RCC 7860 (cell line): ENCODE results near the gene SLC26A8.
"Not testable (repeated sequence)": the region's sequence is repeated elsewhere in the genome, so short reads cannot be mapped to it uniquely, and the experiment has no call there.

Source experiments
- DNase-seq: peaks from one replicate; pipeline ENCODE4 v3.0.0-alpha.2; 2015; ENCODE audit warnings: low spot score
- FAIRE-seq: peaks from 2 replicates; lab custom pipeline; 2012; peaks lifted over from hg19 to GRCh38; lab: Jason Lieb, UNC

Gene SLC26A8

DNA sequence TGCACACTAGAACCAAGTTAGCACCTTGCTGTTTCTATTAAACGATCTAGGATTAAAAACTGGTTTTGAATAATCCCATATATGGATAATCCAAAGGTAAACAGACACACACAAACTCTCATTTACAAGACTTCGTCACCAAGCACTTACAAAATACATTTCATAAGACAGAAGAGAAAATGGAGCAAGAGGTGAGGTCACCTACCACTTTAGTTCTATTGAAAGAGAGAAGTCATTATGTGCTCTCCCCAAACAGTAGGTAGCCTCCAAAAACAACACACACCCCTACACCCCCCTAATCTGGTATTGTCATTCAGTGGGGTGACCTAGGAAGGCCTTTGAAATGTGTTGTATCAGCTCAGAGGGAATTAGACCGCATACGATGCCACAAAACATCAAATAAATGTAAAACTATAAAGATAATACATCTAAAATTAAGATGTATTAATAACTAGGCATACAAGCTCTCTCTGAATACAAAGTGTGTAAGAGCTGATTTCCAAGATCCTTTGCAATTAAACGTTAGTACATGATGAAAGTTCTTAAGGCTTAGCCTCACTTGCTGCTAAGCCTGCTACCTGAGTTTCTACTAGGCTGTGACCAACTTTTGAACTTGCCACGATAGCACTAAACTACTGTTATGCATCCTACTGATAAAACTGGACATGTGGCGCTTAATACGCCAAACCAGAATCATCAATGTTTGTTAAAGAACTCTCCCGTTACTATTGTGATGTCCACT lies 105.2 kb downstream of the SLC26A8 start:
- FAIRE-seq (no peak), DNase-seq (no peak)

DNA sequence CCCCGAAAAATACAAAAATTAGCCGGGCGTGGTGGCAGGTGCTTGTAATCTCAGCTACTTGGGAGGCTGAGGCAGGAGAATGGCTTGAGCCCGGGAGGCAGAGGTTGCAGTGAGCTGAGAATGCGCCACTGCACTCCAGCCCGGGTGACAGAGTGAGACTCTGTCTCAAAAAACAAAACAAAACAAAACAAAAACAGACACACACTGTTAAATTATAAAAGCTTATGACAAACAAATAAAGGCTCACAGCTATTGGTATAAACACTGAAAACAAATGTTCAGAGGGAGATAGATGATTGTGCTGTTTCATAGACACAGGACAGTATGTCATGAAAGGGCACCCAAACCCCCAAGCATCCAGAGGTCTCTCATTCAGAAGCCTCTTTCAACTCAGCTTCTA lies 107.5 kb downstream of the SLC26A8 start:
- DNase-seq, FAIRE-seq: not testable (repeated sequence)

DNA sequence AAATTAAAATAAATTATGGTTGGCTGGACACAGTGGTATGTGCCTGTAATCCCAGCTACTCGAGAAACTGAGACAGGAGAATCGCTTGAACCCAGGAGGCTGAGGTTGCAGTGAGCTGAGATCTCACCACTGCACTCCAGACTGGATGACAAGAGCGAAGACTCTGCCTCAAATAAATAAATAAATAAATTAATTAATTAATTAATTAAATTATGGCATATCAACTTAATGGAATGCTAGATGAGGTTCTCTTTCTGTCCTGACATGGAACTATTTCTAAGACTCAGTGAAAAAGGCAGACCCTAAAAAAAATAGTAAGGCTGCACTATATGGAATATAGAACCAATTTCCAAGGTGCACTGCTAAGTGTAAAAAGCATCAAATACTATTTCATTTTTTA lies 108.4 kb downstream of the SLC26A8 start:
- FAIRE-seq (no peak), DNase-seq (no peak)

DNA sequence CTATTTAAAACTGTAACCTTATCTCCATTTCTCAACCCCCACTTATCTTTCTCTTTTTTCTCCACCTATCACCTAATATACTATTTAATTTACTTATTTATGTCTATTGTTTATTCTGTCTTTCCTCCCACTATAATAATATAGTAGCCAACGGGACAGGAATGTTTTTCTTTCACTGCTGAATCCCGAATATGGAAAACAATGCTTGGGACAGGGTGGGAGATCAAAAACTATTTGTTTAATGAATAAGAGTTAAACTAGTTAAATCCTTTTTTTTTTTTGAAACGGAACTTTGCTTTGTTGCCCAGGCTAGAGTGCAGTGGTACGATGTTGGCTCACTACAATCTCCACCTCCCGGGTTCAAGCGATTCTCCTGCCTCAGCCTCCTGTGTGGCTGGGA lies 109.9 kb downstream of the SLC26A8 start:
- DNase-seq (no peak), FAIRE-seq (no peak)

DNA sequence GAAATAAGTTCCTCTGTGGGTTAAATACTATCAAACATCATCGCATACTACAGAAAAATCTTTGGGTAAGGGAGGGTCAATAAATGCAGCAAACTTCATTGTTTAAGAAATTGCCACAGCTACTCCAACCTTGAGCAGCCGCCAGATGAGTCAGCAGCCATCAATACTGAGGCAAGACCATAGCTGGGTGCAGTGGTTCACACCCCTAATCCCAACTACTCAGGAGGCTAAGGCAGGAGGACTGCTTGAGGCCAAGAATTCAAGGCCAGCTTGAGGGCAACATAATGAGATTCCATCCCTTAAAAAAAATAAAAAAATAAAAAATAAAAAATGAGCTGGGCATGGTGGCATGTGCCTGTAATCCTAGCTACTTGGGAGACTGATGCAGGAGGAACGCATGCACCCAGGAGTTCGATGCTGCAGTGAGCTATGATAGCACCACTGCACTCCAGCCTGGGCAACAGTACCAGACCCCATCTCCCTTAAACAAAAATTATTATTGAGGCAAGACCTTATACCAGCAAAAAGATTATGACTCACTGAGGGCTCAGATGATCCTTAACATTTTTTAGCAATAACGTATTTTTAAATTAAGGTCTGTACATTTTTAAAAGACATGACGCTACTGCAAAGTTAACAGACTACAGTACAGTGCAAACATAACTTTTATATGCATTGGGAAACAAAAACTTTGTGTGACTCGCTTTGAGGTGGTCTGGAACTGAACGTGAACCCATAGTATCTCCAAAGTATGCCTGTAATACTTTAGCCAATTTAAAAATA lies 112.4 kb downstream of the SLC26A8 start:
- FAIRE-seq, result no peak
- DNase-seq, result no peak

DNA sequence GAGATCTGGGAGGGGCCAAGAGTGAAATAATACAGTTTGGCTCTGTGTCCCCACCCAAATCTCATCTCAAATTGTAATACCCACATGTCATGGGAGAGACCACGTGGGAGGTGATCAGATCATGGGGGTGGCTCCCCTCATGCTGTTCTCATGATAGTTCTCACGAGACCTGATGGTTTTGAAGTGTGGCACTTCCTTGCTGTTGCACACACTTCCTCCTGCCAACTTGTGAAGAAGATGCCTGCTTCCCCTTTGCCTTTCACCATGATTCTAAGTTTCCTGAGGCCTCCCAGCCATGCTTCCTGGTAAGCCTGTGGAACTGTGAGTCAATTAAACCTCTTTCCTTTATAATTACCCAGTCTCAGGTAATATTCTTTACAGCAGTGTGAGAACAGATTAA lies 114.9 kb downstream of the SLC26A8 start:
- FAIRE-seq, DNase-seq: not testable (repeated sequence)

DNA sequence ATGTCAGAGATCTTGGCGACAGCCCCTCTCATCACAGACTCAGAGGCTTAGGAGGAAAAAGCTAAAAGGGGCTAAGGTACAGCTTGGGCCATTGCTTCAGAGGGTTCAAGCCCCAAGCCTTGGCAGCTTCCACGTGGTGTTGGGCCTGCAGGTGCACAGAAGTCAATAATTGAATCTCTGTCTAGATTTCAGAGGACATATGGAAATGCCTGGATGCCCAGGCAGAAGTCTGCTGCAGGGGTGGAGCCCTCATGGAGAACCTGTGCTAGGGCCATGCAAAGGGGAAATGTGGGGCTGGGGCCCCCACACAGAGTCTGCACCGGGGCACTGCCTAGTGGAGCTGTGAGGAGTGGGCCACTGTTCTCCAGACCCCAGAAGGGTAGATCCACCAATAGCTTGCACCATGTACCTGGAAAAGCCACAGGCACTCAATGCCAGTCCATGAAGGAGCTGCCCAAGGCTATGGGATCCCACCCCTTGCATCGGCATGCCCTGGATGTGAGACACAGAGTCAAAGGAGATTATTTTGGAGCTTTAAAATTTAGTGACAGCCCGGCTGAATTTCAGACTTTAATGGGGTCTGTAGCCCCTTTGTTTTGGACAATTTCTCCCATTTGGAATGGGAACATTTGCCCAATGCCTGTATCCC lies 115.6 kb downstream of the SLC26A8 start:
- DNase-seq, FAIRE-seq: not testable (repeated sequence)

DNA sequence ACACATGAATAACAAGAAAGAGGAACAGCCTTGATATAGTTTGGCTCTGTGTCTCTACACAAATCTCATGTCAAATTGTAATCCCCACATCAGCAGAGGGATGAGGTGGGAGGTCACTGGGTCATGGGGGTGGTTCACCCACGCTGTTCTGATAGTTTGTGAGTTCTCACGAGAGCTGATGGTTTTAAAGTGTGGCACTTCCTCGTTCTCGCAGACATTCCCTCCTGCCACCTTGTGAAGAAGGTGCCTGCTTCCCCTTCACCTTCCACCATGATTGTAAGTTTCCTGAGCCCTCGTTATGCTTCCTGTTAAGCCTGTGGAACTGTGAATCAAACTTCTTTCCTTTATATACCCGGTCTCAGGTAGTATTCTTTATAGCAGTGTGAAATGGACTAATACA lies 116.7 kb downstream of the SLC26A8 start:
- FAIRE-seq (no peak), DNase-seq (no peak)

DNA sequence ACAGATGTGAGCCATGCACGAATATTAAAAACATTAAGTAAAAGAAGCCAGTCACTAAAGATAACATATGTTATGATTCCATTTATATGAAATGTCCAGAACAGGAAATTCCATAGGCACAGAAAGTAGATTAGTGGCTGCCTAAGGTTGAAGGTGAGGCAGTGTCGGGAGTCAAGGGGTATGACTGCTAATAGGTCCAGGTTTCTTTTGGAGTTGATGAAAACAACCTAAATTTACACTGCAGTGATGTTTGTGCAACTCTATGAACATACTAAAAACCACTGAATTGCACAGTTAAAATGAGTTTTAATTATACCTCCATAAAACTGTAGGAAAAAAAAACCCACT lies 118.0 kb downstream of the SLC26A8 start:
- no peak for DNase-seq
- FAIRE-seq, result no peak

DNA sequence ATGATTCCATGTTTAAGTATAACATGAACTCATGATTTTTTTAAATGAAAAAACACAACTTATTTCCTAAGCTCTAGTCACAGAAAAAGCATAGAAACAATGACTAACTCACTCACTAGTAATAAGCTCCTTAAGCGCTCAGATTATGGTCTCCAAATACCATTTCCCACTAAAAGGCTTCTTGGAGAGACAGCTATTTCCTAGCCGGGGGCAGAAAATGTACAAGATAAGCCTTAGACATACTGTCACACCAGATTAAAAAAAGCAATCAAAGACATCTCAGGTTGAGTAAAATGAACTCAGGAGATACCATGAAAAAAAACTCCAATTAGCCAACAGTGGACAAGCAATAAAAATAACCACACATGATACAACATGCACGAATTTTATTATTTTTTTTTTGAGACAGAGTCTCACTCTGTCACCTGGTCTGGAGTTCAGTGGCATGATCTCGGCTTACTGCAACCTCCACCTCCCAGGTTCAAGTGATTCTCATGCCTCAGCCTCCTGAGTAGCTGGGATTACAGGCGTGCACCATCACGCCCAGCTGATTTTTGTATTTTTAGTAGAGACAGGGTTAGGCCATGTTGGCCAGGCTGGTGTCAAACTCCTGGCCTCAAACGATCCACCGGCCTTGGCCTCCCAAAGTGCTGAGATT lies 118.5 kb downstream of the SLC26A8 start:
- FAIRE-seq (no peak), DNase-seq (no peak)

DNA sequence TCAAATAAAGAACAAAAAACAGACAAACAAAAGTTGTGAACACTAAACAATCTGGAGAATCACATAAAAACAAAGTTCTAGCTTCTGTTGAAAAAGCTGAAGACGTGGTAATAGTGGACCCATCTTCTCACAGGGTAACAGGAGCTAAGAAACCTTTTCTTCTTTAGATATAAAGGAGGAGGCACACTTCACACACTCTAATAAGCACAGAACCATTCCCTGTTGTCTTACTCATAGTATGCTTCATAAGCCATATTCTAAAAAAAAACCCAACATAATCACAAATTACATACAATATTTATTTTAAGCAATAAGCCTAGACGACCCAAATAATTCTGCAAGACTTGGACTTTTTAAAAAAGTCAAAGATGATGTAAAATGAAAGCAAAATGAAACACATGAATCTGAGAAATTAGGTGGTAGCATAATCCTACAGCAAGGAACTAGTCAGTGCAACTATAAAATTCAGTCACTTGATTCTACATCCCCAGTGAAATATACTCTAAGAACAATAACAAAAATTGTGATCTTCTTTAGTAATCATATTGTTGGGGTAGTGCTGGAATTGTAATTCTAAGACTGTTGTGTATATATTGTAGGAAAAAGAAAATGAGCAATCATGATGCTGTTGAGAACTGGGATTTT lies 119.2 kb downstream of the SLC26A8 start:
- FAIRE-seq, result no peak

DNA sequence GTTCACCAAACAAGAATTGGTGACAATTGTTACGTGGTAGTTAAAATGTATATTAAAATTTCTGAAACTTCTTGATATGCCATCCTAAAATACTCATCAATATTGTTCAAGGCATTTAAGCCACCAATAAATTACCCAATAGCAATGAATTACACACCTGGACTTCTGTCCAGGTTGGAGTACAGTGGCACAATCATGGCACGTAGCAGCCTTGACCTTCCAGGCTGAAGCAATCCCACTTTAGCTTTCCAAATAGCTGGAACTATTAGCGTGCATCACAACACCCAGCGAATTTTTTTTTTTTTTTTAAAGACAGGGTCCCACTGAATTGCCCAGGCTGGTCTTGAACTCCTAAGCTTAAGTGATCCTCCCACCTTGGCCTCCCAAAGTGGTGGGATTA lies 120.8 kb downstream of the SLC26A8 start:
- DNase-seq (no peak), FAIRE-seq (no peak)

More for the DNA sequence above, 119.2 kb downstream of the SLC26A8 start:
- no peak for DNase-seq

DNA sequence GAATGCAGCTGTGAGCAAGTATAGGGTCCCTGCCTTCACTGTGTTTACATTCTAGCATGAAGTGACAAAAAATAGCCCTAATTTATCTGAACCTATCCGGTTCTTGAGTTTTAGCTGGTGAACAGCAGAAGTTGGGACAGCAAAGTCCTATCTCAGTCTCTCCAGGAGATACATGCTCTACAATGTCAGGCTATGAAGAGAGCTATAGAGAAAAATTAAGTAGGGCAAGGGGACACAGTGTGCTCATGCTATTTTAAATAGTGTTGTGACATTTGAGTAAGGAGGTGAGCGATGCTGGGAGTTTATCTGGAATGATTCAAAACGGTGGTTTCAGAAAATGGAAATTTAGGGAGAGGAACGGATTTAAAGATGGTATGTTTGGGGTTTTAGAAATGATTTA lies 124.0 kb downstream of the SLC26A8 start:
- FAIRE-seq, result no peak

DNA sequence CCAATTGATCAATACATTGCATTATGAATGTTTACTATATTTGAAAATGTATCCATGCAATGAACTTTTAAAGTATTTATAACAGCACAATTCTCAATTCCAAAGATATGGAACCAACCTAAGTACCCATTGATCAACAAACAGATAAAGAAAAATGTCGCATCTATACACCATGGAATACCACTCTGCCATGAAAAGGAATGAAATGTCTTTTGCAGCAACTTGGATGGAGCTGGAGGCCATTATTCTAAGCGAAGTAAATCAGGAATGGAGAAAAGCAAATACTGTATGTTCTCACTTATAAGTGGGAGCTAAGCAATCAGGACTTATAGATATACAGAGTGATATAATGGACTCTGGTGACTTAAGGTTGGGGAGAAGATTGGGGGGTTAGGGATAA lies 126.4 kb downstream of the SLC26A8 start:
- DNase-seq, result no peak
- FAIRE-seq, result no peak

More for the DNA sequence above, 124.0 kb downstream of the SLC26A8 start:
- DNase-seq, result no peak

DNA sequence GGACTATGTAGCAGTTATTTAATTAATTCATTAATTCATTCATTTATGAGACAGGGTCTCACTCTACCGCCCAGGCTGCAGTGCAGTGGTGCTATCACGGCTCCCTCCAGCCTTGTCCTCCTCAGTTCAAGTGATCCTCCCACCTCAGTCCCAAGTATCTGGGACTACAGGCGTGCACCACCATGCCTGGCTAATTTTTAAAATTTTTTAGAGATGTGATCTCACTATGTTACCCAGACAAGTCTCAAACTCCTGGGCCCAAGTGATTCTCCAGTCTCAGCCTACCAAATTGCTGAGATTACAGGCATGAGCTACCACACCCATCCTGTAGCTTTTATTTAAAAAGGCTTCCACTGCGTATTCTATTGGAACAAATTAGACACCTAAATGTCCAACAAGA lies 127.0 kb downstream of the SLC26A8 start:
- DNase-seq, result no peak
- no peak for FAIRE-seq

DNA sequence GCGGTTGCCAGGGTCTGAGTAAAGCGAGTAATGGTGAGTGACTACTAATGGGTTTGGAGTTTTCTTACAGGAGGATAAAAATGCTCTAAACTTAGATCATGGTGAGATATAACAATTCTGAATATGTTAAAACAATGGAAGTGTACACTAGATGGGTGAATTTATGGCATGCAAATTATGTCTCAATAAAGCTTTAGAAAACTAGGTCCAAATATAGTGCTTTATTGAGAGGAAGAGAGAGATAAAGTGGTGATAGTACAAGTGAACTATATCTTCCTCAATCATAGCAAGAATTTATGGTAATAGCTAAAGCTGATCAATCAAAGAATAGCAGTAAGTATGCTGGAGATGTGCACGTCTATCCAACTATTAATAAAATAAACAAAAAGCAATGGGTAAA lies 127.4 kb downstream of the SLC26A8 start:
- no peak for FAIRE-seq
- no peak for DNase-seq

DNA sequence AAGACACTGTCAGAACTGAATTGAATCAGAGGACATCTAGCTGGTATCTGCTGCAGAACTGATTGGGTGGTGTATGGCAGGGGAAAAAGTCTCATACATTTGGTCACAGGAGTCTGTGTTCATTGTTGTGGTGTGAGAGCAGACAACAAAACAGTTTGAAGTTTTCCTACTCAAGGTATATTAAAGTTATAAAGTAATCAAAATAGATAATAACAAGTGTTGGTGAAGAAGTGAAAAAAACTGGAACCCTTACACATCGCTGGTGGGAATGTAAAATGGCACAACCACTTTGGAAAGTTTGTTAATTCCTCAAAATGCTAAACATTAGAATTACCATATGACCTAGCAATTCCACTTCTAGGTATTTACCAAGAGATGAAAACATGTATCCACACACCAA lies 128.2 kb downstream of the SLC26A8 start:
- DNase-seq (no peak), FAIRE-seq (no peak)

DNA sequence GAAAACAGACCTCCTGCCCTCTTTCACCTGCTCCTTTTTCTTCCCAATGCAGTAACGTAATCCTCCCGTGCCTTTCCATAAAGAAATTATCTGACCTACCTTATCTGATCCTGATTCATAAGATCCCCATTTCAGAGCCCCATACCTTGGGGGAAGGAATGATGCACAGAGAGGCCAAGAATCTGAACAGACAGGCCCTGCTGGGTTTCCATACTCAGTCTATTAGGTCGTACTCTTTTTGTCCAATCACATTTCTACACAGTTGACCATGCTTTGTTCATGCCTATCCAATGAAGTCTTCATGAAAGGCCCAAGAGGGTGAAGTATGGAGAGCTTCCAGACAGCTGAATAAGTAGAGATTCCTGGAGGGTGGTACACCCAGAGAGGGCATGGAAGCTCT lies 128.9 kb downstream of the SLC26A8 start:
- FAIRE-seq (no peak), DNase-seq (no peak)

DNA sequence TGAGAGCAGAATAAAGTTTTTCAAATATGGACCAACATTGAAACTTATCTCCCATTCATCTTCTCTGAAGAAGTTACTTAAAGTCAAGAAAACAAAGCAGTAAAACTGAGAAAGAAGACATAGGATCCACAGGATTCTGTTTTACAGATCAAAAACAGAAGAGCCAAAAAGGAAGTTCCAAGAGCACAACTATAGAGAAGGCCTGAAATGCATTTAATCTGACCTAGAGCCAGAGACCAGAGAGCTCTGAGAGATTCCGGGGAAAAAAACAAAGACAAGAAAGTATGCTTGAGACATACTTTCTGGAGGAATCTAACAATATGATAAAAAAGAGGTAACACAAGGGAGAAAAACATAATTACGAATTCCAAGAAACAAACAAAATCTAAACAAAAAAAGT lies 129.7 kb downstream of the SLC26A8 start:
- no peak for FAIRE-seq
- no peak for DNase-seq
